Astrocyte (in vitro differentiated cells and primary cell): ENCODE data around the gene GABBR2. TPM values are rescaled to one million over a fixed set of nuclear protein-coding genes. Genes with fewer than 3 reads are reported as not detected.
A peak's percentile ranks its signal among the peaks of the same experiment; 100 is the strongest.

Source experiments
- DNase-seq: peaks from one replicate; pipeline ENCODE4 v3.0.0-alpha.2; 2010; ENCODE audit warnings: low read depth
- FAIRE-seq: peaks from 2 replicates; lab custom pipeline; 2011; peaks lifted over from hg19 to GRCh38; lab: Jason Lieb, UNC
- H2AFZ ChIP-seq: 2 replicates; pipeline ENCODE4 v1.6.0; 2012; ENCODE audit warnings: low read depth, low read length, inconsistent platforms
- H3K27ac ChIP-seq: 2 replicates; pipeline ENCODE4 v1.5.1; 2011; ENCODE audit warnings: low read depth, low read length, inconsistent platforms
- H3K27me3 ChIP-seq: 2 replicates; pipeline ENCODE4 v1.6.0; 2011; ENCODE audit warnings: low read length, inconsistent platforms; ENCODE audit not compliant: insufficient read depth
- H3K36me3 ChIP-seq: 2 replicates; pipeline ENCODE4 v1.5.1; 2011; ENCODE audit warnings: low read length, inconsistent platforms; ENCODE audit not compliant: insufficient read depth
- H3K4me1 ChIP-seq: 2 replicates; pipeline ENCODE4 v1.5.1; 2011; ENCODE audit warnings: low read length, inconsistent platforms; ENCODE audit not compliant: insufficient read depth
- H3K4me2 ChIP-seq: 2 replicates; pipeline ENCODE4 v1.6.0; 2012; ENCODE audit warnings: low read length, inconsistent platforms
- H3K4me3 ChIP-seq: 2 replicates; pipeline ENCODE4 v1.5.1; 2011; ENCODE audit warnings: low read depth, mild to moderate bottlenecking, low read length, inconsistent platforms; ENCODE audit not compliant: insufficient read depth
- H3K79me2 ChIP-seq: 2 replicates; pipeline ENCODE4 v1.6.0; 2012; ENCODE audit warnings: mild to moderate bottlenecking, low read length, inconsistent platforms; ENCODE audit not compliant: insufficient read depth
- H3K9ac ChIP-seq: 2 replicates; pipeline ENCODE4 v1.6.0; 2012; ENCODE audit warnings: mild to moderate bottlenecking, low read length, inconsistent platforms
- H3K9me3 ChIP-seq: 2 replicates; pipeline ENCODE4 v1.5.1; 2012; ENCODE audit warnings: low read depth, mild to moderate bottlenecking, low read length, inconsistent platforms; ENCODE audit not compliant: insufficient read depth
- H4K20me1 ChIP-seq: 2 replicates; pipeline ENCODE4 v1.6.0; 2012; ENCODE audit warnings: low read length, inconsistent platforms; ENCODE audit not compliant: insufficient read depth
- H3K27ac Mint-ChIP-seq: one replicate; pipeline ENCODE4 v1.8.0; 2021; ENCODE audit warnings: mild to moderate bottlenecking, mixed read lengths; ENCODE audit not compliant: unreplicated experiment
- H3K27me3 Mint-ChIP-seq: one replicate; pipeline ENCODE4 v1.8.0; 2021; ENCODE audit warnings: low read depth, mixed read lengths; ENCODE audit not compliant: unreplicated experiment
- H3K36me3 Mint-ChIP-seq: one replicate; pipeline ENCODE4 v1.8.0; 2021; ENCODE audit warnings: low read depth, mixed read lengths; ENCODE audit not compliant: unreplicated experiment
- H3K4me1 Mint-ChIP-seq: one replicate; pipeline ENCODE4 v1.8.0; 2021; ENCODE audit warnings: low read depth, mixed read lengths; ENCODE audit not compliant: unreplicated experiment
- H3K4me3 Mint-ChIP-seq: one replicate; pipeline ENCODE4 v1.8.0; 2021; ENCODE audit warnings: mild to moderate bottlenecking, moderate library complexity, mixed read lengths; ENCODE audit not compliant: unreplicated experiment
- H3K9me3 Mint-ChIP-seq: one replicate; pipeline ENCODE4 v1.8.0; 2021; ENCODE audit warnings: mild to moderate bottlenecking, mixed read lengths; ENCODE audit not compliant: unreplicated experiment
- EZH2 ChIP-seq: IDR thresholded peaks from 2 replicates; pipeline ENCODE4 v1.6.1; 2012; ENCODE audit warnings: mild to moderate bottlenecking, low read length, inconsistent platforms; ENCODE audit not compliant: insufficient read depth
- total RNA-seq: library from RNA; stranded (reverse); gene quantifications from 2 replicates; pipeline ENCODE4 v1.2.1, GENCODE V29; 2021
- TF ChIP-seq, protein P1 (sequence below): IDR thresholded peaks from 2 replicates; pipeline ENCODE4 v1.5.1; 2011; ENCODE audit warnings: low read depth, mild to moderate bottlenecking, inconsistent platforms, low read length, moderate library complexity; ENCODE audit not compliant: insufficient read depth

The GABBR2 gene
- total RNA-seq, 1 donor from 2014 or later: 2.0 TPM

DNA sequence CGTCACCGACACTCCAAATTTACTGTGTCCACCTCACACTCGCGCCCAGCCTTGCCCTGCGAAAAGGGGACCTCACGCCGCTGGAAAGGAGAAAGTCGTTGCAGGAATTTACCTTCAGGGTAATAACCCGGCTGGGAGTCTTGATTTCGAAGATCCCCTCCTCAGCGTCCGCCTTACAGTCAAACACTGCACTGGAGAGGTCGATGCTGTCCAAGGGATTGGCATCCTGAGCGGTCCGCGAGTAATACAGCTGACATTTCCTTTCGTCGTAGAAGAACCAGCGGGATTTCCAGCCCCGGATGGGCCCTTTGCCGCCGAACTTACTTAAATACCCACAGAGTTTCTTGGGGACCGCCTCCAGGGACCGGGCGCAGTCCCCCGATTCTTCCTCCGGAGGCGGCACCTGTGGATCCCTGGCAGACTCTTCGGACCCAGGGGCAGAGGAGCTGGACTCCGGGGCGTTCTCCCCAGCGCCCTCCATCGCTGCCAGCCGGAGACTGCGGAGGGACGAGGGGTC lies 453.6 kb downstream of the GABBR2 start:
- FAIRE-seq (no peak), DNase-seq (peak; percentile 51)
- Histone ChIP-seq H3K9ac (peak overlapping the region; percentile 92), H3K4me3 (peak overlapping the region; percentile 90), H3K4me1 (peaks cover 50% of the 10 kb centered on the region), H3K4me2 (peak overlapping the region; percentile 94), H3K36me3 (no peaks in the 10 kb centered on the region), H2AFZ (peak overlapping the region; percentile 100), H3K27me3 (no peaks in the 10 kb centered on the region), H3K9me3 (no peaks in the 10 kb centered on the region), H4K20me1 (no peaks in the 10 kb centered on the region), H3K27ac (peak overlapping the region; percentile 97), H3K79me2 (peaks cover 47% of the 10 kb centered on the region)
- H3K4me1 Mint-ChIP-seq: peaks cover 17% of the 10 kb centered on the region
- H3K27ac Mint-ChIP-seq: peak overlapping the region; percentile 58
- H3K27me3 Mint-ChIP-seq: no peaks in the 10 kb centered on the region
- TF ChIP-seq EZH2: no peak
- TF ChIP-seq, protein P1, sequence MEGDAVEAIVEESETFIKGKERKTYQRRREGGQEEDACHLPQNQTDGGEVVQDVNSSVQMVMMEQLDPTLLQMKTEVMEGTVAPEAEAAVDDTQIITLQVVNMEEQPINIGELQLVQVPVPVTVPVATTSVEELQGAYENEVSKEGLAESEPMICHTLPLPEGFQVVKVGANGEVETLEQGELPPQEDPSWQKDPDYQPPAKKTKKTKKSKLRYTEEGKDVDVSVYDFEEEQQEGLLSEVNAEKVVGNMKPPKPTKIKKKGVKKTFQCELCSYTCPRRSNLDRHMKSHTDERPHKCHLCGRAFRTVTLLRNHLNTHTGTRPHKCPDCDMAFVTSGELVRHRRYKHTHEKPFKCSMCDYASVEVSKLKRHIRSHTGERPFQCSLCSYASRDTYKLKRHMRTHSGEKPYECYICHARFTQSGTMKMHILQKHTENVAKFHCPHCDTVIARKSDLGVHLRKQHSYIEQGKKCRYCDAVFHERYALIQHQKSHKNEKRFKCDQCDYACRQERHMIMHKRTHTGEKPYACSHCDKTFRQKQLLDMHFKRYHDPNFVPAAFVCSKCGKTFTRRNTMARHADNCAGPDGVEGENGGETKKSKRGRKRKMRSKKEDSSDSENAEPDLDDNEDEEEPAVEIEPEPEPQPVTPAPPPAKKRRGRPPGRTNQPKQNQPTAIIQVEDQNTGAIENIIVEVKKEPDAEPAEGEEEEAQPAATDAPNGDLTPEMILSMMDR: no peak
- H3K4me3 Mint-ChIP-seq: peak overlapping the region; percentile 93
- H3K9me3 Mint-ChIP-seq: no peaks in the 10 kb centered on the region
- peaks cover 6% of the 10 kb centered on the region for H3K36me3 Mint-ChIP-seq

DNA sequence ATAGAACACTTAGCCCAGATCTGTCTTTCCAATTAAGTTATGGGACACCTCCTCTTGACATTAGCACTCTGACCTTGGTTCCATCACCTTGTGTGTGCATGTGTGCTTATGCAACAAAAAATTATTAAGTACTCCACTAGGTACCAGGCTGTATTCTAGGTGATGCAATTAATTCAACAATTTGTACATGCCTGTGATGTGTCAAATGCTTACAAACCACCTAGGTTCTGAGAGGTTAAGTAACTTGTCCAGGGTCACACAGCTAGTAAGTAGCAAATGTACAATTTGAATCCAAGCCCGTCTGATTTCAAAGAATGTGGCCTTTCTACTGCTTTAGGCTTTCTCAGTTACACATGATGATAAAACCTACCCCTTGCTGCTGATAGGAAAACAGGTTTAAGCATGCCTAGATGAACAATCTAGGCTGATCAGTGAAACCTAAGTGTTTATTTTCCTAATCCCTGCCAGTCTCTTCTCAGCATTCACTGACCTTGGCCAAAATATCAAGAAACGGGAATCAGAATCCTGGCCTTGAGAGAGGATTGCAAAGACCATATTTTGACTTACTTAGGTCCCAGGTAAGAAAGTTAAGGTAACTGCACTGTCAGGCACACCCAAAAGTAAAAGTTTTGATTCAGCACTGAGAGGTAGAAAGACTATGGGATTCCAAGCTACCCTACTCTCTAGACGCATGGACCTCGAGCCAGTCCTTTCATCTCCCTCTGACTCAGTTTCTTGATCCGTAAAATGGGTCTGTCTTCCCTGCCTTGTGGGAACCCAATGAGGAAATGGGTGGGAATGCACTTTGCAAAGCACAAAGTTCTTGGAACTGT lies 454.3 kb downstream of the GABBR2 start:
- Mint-ChIP-seq H3K4me3 (peak overlapping the region; percentile 93), H3K4me1 (peaks cover 21% of the 10 kb centered on the region), H3K27ac (peak overlapping the region; percentile 2), H3K27me3 (no peaks in the 10 kb centered on the region), H3K36me3 (peaks cover 11% of the 10 kb centered on the region), H3K9me3 (no peaks in the 10 kb centered on the region)
- H3K27ac ChIP-seq: peak overlapping the region; percentile 97
- H2AFZ ChIP-seq: peak overlapping the region; percentile 100
- TF ChIP-seq EZH2: no peak
- TF ChIP-seq, protein P1: no peak
- H3K9ac ChIP-seq: peak overlapping the region; percentile 92
- H3K27me3 ChIP-seq: no peaks in the 10 kb centered on the region
- peak overlapping the region; percentile 94 for H3K4me2 ChIP-seq
- peak overlapping the region; percentile 90 for H3K4me3 ChIP-seq
- no peaks in the 10 kb centered on the region for H3K36me3 ChIP-seq
- DNase-seq (no peak), FAIRE-seq (no peak)
- H4K20me1 ChIP-seq: no peaks in the 10 kb centered on the region
- H3K9me3 ChIP-seq: no peaks in the 10 kb centered on the region
- peaks cover 55% of the 10 kb centered on the region for H3K4me1 ChIP-seq
- H3K79me2 ChIP-seq: peaks cover 50% of the 10 kb centered on the region
